ENCODE results near the gene POP4. TPM values are rescaled to one million over a fixed set of nuclear protein-coding genes. Genes with fewer than 3 reads are reported as not detected.

The POP4 gene
- total RNA-seq, 1 donor from 2014 or later, result 46.2 TPM

DNA sequence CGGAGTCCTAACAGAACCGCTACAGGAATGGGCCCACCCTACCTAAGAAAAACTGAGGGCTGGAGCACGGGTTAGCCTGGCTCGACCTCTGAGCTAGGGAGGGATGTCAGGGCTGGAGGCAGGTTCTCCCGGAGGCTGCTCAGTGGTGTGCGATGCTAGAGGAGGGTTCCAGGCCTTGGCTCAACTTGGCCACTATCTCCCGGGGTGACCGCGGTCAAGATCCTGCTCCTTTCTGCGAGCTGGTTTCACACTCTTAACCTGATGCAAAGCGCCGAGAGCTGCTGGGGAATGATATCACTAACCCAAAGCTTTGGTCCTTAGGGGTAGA is 301 bp downstream of the POP4 start:
- H3K27ac Mint-ChIP-seq, result peak overlapping the region; percentile 100
- H3K4me1 Mint-ChIP-seq, result peaks cover 14% of the 10 kb centered on the region
- no peaks in the 10 kb centered on the region for H3K27me3 Mint-ChIP-seq (ENCODE audit: low read depth)
- TF ChIP-seq, protein P1, sequence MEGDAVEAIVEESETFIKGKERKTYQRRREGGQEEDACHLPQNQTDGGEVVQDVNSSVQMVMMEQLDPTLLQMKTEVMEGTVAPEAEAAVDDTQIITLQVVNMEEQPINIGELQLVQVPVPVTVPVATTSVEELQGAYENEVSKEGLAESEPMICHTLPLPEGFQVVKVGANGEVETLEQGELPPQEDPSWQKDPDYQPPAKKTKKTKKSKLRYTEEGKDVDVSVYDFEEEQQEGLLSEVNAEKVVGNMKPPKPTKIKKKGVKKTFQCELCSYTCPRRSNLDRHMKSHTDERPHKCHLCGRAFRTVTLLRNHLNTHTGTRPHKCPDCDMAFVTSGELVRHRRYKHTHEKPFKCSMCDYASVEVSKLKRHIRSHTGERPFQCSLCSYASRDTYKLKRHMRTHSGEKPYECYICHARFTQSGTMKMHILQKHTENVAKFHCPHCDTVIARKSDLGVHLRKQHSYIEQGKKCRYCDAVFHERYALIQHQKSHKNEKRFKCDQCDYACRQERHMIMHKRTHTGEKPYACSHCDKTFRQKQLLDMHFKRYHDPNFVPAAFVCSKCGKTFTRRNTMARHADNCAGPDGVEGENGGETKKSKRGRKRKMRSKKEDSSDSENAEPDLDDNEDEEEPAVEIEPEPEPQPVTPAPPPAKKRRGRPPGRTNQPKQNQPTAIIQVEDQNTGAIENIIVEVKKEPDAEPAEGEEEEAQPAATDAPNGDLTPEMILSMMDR (IDR thresholded peaks at IDR 0.05; ENCODE audit: unreplicated experiment), result no peak
- H3K36me3 Mint-ChIP-seq, result peaks cover 8% of the 10 kb centered on the region
- H3K9me3 Mint-ChIP-seq, result no peaks in the 10 kb centered on the region
- DNase-seq (ENCODE audit: low spot score in 2 of 2, unreplicated experiment in 2 of 2), result no peak
- peak overlapping the region; percentile 99 for H3K4me3 Mint-ChIP-seq

DNA sequence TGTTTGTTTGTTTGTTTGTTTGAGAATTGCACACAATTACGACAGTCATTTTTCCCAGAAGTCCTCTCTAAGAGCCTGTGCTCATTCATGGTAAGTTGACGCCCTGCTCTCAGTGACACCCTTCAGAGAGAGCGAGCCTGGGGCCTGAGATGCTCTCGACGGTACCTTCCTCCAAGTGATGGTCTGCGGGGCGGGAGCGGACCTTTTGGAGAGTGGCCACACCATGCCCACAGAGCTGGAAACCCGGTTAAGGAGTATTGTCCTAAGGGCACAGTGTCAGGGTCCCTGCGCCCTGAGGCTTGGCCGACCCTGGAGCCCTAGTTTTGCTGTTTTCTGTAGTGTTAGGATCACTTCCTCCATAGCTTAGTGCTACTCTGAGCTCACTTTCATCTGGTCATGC is 3.6 kb downstream of the POP4 start:
- Mint-ChIP-seq H3K4me3 (no peak overlapping the region), H3K27ac (no peak overlapping the region), H3K9me3 (no peaks in the 10 kb centered on the region), H3K4me1 (peaks cover 12% of the 10 kb centered on the region), H3K27me3 (ENCODE audit: low read depth) (no peaks in the 10 kb centered on the region), H3K36me3 (peaks cover 20% of the 10 kb centered on the region)
- DNase-seq (ENCODE audit: low spot score in 2 of 2, unreplicated experiment in 2 of 2), result no peak
- TF ChIP-seq, protein P1 (IDR thresholded peaks at IDR 0.05; ENCODE audit: unreplicated experiment), result no peak

DNA sequence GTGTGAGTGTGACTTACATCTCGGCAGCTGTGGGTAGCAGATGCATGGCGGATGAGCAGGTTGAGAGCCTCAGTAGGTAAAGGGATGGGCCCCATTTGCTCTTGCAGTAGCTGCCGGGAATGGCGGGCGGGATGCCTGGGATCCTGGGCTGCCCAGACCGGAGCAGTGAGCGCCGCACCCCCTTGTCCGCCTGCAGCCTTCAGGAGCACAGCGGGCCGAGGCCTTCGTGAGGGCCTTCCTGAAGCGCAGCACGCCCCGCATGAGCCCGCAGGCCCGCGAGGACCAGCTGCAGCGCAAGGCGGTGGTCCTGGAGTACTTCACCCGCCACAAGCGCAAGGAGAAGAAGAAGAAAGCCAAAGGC is 4.1 kb downstream of the POP4 start:
- DNase-seq (ENCODE audit: low spot score in 2 of 2, unreplicated experiment in 2 of 2), result no peak
- H3K27ac Mint-ChIP-seq, result no peak overlapping the region
- TF ChIP-seq, protein P1 (IDR thresholded peaks at IDR 0.05; ENCODE audit: unreplicated experiment), result no peak

DNA sequence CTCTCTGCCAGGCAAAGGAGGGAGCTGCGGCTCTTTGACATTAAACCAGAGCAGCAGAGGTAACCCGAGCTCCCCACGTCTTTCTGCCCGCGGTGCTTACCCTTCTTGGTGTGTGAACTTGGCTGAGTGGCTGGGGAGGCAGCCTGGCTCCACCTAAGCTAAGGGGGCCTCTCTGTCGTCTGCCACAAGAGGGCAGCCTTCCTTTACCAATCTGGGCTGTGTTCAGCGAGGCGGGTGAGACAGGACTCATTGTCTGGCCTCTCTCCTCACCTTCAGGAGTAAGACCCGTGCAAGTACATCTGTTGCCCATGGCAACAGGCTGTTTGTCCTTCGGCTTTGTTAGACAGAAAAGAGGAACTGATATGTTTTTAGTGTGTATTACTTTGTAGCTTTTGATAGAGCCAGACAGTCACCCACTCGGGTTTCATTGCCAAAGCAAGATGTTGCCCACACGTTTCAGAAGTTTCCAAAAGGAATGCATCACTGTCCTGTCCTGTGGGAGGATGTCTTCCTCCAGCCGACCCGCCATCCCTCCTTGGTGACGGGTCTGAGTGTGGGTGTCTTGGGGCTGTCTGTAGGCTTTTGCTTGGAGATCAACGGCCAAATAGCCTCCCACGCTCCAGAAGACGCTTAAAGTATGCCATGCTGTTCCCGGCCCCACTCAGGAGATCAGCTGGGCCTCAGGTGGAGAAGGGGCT is 4.6 kb downstream of the POP4 start:
- peak; percentile 55 to 79 for DNase-seq (ENCODE audit: low spot score in 2 of 2, unreplicated experiment in 2 of 2)
- H3K27ac Mint-ChIP-seq, result no peak overlapping the region

More for the DNA sequence above, 4.1 kb downstream of the POP4 start:
- H3K27me3 Mint-ChIP-seq (ENCODE audit: low read depth), result no peaks in the 10 kb centered on the region
- H3K4me3 Mint-ChIP-seq, result no peak overlapping the region
- no peaks in the 10 kb centered on the region for H3K9me3 Mint-ChIP-seq
- H3K4me1 Mint-ChIP-seq, result peaks cover 10% of the 10 kb centered on the region
- peaks cover 21% of the 10 kb centered on the region for H3K36me3 Mint-ChIP-seq

DNA sequence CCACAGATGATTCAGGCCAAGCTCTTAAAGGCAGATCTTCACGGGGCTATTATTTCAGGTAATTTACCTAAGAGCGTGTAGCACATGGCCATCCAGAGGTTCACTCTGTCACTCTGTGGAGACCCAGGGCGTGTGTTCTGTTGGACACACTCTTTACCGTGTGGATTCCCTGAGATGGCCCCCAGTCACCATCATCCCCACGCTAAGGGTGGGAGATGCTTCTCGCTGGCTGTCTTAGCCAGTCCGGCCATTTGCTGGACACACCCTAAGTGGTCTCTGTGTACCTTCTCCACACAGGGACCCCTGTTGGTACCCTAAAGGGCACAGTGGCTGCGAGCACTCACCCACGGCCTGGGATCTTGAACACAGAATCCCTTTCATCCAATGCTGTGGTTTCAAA is 6.0 kb downstream of the POP4 start:
- no peak overlapping the region for H3K4me3 Mint-ChIP-seq
- H3K27me3 Mint-ChIP-seq (ENCODE audit: low read depth), result no peaks in the 10 kb centered on the region
- H3K27ac Mint-ChIP-seq, result no peak overlapping the region
- DNase-seq (ENCODE audit: low spot score in 2 of 2, unreplicated experiment in 2 of 2), result no peak
- no peaks in the 10 kb centered on the region for H3K4me1 Mint-ChIP-seq
- TF ChIP-seq, protein P1 (IDR thresholded peaks at IDR 0.05; ENCODE audit: unreplicated experiment), result no peak
- H3K36me3 Mint-ChIP-seq, result peaks cover 28% of the 10 kb centered on the region
- H3K9me3 Mint-ChIP-seq, result no peaks in the 10 kb centered on the region

More for the DNA sequence above, 4.6 kb downstream of the POP4 start:
- Mint-ChIP-seq H3K9me3 (no peaks in the 10 kb centered on the region), H3K36me3 (peaks cover 27% of the 10 kb centered on the region), H3K27me3 (ENCODE audit: low read depth) (no peaks in the 10 kb centered on the region), H3K4me3 (no peak overlapping the region), H3K4me1 (peaks cover 10% of the 10 kb centered on the region)
- TF ChIP-seq, protein P1 (IDR thresholded peaks at IDR 0.05; ENCODE audit: unreplicated experiment), result peak; percentile 56
